ENCODE data around the gene IMP3.

DNA sequence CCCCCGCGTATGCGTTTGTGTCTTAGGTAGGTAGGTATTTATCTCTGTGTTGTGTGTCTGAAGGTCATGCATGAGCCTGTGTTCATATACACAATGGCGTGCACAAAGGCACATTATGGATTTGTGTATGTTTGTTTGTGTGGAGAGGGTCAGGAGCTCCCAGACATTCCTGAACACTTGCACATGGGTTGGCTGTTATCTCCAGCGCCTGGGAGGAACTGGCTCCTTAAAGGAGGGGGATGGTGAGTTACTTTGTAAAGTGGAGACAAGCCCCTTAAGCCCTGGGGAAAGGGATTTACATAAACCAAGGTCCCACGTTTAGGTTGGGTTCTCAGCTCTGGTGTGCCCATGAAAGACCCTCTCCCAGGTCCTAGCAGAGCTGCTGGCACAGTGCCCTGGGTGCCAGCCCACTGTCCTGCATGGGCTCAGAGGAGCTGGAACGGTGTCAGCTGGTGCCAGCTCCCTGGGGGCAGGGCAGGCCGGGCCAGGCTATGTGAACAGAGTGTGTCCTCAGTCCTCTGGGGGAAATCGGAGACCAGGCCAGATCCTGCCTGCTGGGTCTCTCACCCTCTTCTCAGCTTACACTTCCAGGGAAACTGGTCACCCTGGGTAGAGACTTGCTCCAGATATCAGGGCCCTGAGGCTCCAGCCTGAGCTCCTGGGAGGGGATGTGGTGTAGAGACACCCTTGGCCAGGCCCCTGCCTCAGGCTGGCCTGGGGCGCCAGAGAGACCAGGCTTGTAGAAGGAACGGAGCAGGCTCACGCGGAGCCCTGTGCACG is 32.8 kb upstream of the IMP3 start:
- TF ChIP-seq ZNF565 (CRISPR knock-in tag; conservative IDR thresholded peaks at IDR 0.05; ENCODE audit: low read depth), result no peak
- TF ChIP-seq, protein P1, sequence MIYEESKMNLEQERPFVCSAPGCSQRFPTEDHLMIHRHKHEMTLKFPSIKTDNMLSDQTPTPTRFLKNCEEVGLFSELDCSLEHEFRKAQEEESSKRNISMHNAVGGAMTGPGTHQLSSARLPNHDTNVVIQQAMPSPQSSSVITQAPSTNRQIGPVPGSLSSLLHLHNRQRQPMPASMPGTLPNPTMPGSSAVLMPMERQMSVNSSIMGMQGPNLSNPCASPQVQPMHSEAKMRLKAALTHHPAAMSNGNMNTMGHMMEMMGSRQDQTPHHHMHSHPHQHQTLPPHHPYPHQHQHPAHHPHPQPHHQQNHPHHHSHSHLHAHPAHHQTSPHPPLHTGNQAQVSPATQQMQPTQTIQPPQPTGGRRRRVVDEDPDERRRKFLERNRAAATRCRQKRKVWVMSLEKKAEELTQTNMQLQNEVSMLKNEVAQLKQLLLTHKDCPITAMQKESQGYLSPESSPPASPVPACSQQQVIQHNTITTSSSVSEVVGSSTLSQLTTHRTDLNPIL (CRISPR knock-in tag; IDR thresholded peaks at IDR 0.05; ENCODE audit: low read depth), result no peak
- no peak for TF ChIP-seq ZNF70 (CRISPR knock-in tag; IDR thresholded peaks at IDR 0.05)
- no peak for TF ChIP-seq ZFP30 (CRISPR knock-in tag; IDR thresholded peaks at IDR 0.05)
- TF ChIP-seq PPARA (CRISPR knock-in tag; IDR thresholded peaks at IDR 0.05; ENCODE audit: borderline replicate concordance), result no peak
- TF ChIP-seq, protein P2, sequence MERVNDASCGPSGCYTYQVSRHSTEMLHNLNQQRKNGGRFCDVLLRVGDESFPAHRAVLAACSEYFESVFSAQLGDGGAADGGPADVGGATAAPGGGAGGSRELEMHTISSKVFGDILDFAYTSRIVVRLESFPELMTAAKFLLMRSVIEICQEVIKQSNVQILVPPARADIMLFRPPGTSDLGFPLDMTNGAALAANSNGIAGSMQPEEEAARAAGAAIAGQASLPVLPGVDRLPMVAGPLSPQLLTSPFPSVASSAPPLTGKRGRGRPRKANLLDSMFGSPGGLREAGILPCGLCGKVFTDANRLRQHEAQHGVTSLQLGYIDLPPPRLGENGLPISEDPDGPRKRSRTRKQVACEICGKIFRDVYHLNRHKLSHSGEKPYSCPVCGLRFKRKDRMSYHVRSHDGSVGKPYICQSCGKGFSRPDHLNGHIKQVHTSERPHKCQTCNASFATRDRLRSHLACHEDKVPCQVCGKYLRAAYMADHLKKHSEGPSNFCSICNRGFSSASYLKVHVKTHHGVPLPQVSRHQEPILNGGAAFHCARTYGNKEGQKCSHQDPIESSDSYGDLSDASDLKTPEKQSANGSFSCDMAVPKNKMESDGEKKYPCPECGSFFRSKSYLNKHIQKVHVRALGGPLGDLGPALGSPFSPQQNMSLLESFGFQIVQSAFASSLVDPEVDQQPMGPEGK (CRISPR knock-in tag; IDR thresholded peaks at IDR 0.05; ENCODE audit: borderline replicate concordance), result no peak
- TF ChIP-seq, protein P3, sequence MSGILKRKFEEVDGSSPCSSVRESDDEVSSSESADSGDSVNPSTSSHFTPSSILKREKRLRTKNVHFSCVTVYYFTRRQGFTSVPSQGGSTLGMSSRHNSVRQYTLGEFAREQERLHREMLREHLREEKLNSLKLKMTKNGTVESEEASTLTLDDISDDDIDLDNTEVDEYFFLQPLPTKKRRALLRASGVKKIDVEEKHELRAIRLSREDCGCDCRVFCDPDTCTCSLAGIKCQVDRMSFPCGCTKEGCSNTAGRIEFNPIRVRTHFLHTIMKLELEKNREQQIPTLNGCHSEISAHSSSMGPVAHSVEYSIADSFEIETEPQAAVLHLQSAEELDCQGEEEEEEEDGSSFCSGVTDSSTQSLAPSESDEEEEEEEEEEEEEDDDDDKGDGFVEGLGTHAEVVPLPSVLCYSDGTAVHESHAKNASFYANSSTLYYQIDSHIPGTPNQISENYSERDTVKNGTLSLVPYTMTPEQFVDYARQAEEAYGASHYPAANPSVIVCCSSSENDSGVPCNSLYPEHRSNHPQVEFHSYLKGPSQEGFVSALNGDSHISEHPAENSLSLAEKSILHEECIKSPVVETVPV (CRISPR knock-in tag; IDR thresholded peaks at IDR 0.05), result no peak

All from SK-N-SH treated with all-trans-retinoic acid at 6 μM for 48 hours (cell line).